Stimulated activated CD4-positive, alpha-beta T cell treated with anti-CD3 and anti-CD28 coated beads, Interleukin-2, amount 100 ng/mL, for 24 hours (primary cell): ENCODE results near the gene PCYT1A.

Experiments
- DNase-seq, 2 donors: peaks; one replicate each; pipeline ENCODE4 v3.0.0-alpha.2; 2020

PCYT1A gene

DNA sequence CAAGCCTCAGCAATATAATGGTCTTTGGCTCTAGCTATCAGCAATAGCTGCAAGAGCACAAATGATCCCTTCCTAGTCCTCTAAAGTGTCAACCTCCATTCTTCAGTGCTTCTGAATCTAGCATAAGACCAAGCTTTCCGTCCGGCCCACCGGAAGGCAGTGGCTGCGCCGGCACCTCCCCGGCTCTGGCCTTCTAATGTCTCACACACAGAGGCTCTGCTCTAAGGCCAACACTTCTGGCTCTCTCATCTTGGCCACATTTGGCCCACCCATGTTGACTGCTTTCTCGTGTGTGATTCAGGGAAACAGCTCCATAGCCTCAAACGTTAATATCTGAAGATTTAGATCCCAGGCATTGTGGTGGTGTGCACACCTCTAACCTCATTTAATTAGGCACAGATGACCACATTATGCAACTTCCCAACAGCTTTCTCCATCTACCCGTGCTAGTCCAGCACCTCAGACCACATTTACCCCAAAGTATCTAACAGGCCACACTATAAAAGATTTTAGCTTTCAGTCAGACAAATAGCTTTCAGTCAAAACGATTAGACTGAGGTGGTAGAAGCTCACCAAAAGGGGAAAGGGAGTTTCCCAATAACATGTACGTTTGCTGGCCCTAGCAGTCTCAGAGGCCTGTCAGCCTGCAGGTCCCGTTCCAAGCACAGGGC is 51.9 kb downstream of the PCYT1A start:
- DNase-seq: no peak

- DNase-seq: no peak
Measured at GRCh38 chr3:196232882-196233251, 54.7 kb downstream of the PCYT1A start.

DNA sequence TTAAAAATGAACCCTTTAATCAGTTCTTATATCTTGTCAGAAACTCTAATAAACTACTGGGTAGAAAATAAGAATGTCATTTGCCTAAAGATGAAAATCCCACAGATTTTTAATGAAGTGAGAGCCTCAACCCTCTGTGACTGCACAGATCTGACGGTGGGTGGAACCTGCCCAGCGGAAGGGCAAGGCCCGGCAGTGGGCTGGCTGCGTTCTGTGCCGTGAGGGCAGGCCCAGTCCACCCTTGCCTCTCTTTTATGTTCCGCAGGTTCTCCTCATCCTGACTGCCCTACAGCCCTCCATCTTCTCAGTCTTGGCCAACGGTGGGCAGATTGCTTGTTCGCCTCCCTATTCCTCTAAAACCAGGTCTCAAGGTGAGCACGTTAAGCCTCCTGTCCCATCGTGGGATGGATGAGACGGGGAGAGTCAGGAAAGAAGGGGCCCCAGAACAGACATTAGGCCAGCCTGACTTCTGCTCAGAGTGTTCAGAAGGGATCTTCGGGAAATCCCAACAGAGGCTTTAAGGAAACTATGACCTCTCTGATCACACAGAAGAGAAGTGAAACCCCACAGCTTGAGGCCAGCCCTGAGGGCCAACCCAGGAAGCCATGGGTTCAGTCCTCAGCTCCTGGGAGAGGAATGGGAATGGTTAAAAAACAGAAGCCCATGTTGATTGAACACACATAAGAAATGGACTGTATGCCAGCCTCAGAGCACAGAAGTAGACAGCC is 55.2 kb downstream of the PCYT1A start:
- DNase-seq: no peak

GRCh38 chr3:196227629-196228493 is 59.7 kb downstream of the PCYT1A start:
- no peak for DNase-seq

- no peak for DNase-seq
Measured at GRCh38 chr3:196227121-196227561, 60.4 kb downstream of the PCYT1A start.

DNA sequence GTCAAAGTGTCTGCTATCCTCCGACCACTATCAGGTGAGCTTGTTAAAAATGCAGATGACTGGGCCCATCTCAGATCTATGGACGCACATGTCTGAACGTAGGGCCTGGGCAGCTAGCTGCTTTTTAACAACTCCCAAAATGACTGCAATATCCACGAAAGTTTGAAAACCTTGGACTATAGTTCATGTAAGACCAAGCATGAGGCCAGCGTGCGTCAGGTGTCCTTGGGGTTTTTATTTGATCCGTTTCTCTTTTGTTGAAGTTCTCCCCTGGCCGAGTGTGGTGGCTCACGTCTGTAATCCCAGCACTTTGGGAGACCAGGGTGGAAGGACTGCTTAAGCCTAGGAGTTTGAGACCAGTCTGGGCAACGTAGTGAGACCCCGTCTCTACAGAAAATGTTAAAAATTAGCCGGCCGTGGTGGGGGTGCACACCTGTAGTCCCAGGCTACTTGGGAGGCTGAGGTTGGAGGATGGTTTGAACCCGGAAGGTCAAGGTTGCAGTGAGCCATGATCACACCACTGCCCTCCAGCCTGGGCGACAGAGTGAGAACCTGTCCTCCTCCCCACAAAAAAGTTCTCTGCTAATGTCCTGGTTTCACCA is 61.7 kb downstream of the PCYT1A start:
- DNase-seq: no peak

DNA sequence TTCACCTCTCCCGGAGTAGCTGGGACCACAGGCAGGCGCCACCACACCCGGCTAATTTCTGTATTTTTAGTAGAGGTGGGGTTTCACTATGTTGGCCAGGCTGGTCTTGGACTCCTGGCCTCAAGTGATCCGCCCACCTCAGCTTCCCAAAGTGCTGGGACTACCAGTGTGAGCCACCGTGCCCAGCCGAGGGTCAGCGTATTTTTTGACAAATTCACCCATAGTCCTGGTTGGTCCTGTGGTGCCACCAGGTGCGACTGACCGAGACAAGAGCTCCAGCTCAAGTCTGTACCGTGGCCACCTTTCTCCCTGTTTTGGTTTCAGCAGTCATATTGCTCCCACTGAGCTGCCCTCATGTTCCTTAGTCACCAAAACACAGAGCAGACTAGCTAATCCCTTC is 62.4 kb downstream of the PCYT1A start:
- DNase-seq: no peak

DNA sequence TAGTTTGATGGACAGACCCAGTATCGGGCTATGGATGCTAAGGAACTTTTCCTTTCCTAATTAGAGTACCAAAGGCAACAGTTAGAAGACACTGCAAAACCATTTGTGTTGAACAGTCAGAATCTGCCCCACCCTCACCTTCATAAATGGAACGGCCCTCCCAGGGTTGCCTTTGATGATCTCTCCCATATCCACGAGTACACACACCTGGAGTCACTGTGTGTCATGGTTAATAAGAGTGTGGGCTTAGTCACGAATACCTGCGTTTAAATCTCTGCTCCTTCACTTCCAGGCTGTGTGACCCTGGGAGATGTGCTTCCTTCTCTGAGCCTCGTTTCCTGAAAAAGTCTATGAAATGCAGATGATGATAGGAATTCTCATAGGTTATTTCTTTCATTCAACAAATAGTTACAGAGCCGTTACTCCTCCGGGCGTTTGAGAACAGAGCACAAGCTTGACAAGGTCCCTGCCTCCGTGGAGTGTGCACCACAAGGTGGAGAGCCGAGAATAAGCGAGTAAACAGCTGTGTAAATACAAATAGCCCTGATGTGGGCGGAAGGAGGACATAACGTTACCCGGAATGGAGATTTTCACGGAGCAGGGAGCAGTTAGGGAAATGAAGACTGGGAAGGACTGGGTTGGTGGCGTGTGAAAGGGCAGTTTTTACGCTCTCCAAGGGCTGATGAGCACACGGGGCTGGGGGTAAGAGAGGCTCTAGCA is 64.5 kb downstream of the PCYT1A start:
- no peak for DNase-seq

- no peak for DNase-seq
Measured at GRCh38 chr3:196220991-196221390, 66.5 kb downstream of the PCYT1A start.

GRCh38 chr3:196220587-196220986 is 66.9 kb downstream of the PCYT1A start:
- no peak for DNase-seq

GRCh38 chr3:196219970-196220311 is 67.6 kb downstream of the PCYT1A start:
- DNase-seq: no peak

- peak; percentile 59 to 62 for DNase-seq
Measured at GRCh38 chr3:196219194-196219969, 68.1 kb downstream of the PCYT1A start.

DNA sequence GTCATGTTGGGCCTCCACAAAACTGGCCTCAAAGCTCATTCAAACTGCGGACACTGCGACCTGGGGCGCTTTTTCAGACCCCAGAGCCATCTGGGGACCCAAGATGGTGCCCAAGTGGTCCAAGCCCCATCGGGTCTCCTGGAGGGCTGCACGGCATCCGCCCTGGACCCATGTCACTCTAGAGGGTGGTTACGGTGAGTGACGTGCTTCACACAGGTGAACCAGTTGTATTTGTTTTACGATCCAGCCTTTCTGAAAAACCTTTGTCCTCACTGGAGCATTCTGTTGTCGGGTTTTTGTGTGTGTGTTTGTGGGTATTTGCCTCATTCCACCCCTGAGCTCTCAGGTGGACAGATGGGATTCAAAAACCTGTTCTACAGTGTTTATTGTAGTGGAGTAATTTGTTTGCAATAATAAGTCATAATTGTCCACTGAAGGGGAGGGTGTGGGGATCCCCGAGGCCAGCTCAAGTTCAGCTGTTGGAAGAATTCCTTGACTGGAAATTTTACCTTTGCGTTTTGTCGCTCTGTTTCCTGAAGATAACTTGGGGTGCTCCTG is 69.3 kb downstream of the PCYT1A start:
- DNase-seq: no peak

- no peak for DNase-seq
Measured at GRCh38 chr3:196217307-196218154, 70.0 kb downstream of the PCYT1A start.

DNA sequence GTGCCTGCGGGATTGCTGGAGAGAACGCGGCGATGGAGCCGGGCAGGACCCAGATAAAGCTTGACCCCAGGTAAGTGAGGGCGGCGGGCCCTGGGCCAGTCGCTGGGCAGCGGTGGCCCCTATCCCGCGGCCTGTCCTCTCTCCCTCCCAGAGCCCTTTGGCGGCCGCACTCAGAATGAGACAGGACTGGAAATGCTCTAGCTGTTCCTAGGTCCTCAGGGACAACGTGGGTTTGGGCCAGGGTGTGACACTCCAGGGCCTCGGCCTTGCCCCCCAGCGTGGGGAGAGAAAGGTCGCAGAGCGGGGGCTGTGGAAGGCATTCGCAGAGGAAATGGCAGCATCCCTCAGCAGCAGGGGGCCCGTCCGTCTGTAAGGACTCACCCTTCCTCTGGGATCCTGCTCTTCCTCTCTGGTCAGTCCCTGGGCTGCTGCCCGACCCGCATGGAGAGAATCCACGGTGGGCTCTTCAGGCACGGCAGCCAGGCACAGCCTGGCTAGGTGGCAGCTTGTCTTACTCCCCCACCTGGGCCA is 70.8 kb downstream of the PCYT1A start:
- DNase-seq: no peak

- DNase-seq: no peak
Measured at GRCh38 chr3:196216089-196216564, 71.4 kb downstream of the PCYT1A start, which contains the start of gene SLC51A. TSS of gene SLC51A (plus strand) at chr3:196216534. CDS start at chr3:196216713, 179 bp downstream.

- DNase-seq: no peak
Measured at GRCh38 chr3:196215493-196216020, 72.0 kb downstream of the PCYT1A start.

GRCh38 chr3:196214783-196215441 is 72.6 kb downstream of the PCYT1A start:
- DNase-seq: no peak
